ENCODE measurements around the gene HNRNPA0. TPM values are rescaled to one million over a fixed set of nuclear protein-coding genes. Genes with fewer than 3 reads are reported as not detected.
"Not testable (repeated sequence)": the region's sequence is repeated elsewhere in the genome, so short reads cannot be mapped to it uniquely, and the experiment has no call there.

The HNRNPA0 gene
- total RNA-seq, 4 donors from 2014 or later: 5.9 to 44.7 (median 21.0) TPM

- Histone ChIP-seq H3K27ac (no peak overlapping the region), H3K36me3 (no peaks in the 10 kb centered on the region), H3K9me3 (no peaks in the 10 kb centered on the region), H3K4me1 (no peaks in the 10 kb centered on the region), H3K4me3 (no peak overlapping the region), H3K27me3 (no peaks in the 10 kb centered on the region)
- intact Hi-C loops (cut with DNase I; ENCODE audit: low total_unique reads): no loop called here
- no peak for TF ChIP-seq POLR2A (IDR thresholded peaks at IDR 0.05)
- TF ChIP-seq, protein P1, sequence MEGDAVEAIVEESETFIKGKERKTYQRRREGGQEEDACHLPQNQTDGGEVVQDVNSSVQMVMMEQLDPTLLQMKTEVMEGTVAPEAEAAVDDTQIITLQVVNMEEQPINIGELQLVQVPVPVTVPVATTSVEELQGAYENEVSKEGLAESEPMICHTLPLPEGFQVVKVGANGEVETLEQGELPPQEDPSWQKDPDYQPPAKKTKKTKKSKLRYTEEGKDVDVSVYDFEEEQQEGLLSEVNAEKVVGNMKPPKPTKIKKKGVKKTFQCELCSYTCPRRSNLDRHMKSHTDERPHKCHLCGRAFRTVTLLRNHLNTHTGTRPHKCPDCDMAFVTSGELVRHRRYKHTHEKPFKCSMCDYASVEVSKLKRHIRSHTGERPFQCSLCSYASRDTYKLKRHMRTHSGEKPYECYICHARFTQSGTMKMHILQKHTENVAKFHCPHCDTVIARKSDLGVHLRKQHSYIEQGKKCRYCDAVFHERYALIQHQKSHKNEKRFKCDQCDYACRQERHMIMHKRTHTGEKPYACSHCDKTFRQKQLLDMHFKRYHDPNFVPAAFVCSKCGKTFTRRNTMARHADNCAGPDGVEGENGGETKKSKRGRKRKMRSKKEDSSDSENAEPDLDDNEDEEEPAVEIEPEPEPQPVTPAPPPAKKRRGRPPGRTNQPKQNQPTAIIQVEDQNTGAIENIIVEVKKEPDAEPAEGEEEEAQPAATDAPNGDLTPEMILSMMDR (IDR thresholded peaks at IDR 0.05): no peak
- no peak for DNase-seq
Observed at GRCh38 chr5:137794863-137795262, 40.7 kb upstream of the HNRNPA0 start.

- Histone ChIP-seq H3K27me3 (no peaks in the 10 kb centered on the region), H3K27ac (no peak overlapping the region), H3K4me3 (no peak overlapping the region), H3K4me1 (no peaks in the 10 kb centered on the region), H3K36me3 (no peaks in the 10 kb centered on the region), H3K9me3 (no peaks in the 10 kb centered on the region)
- no peak for DNase-seq
- intact Hi-C loops (cut with DNase I; ENCODE audit: low total_unique reads): no loop called here
- no peak for TF ChIP-seq POLR2A (IDR thresholded peaks at IDR 0.05)
- TF ChIP-seq, protein P1 (IDR thresholded peaks at IDR 0.05): no peak
Observed at GRCh38 chr5:137792303-137792702, 38.1 kb upstream of the HNRNPA0 start.

DNA sequence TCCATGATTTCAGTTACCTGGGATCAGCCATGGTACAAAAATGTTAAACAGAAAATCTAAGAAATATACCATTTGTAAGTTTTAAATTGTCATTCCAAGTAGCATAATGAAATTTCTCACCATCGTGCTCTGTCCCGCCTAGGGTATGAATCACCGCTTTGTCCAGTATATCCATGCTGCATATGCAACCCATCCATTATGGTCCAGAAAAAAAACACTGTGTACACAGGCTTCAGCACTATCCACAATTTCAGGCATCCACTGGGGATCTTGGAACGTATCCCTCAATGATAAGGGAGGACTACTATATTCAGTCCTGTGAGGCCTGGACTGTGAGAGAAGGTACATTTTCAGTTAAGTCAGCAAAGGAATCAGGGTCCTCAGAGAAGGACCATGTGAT lies 37.6 kb upstream of the HNRNPA0 start:
- no peak for DNase-seq
- TF ChIP-seq POLR2A (IDR thresholded peaks at IDR 0.05): no peak
- TF ChIP-seq, protein P1 (IDR thresholded peaks at IDR 0.05): no peak
- no peak overlapping the region for H3K4me3 ChIP-seq
- intact Hi-C loops (cut with DNase I; ENCODE audit: low total_unique reads): no loop called here
- no peak overlapping the region for H3K27ac ChIP-seq
- no peaks in the 10 kb centered on the region for H3K27me3 ChIP-seq
- no peaks in the 10 kb centered on the region for H3K9me3 ChIP-seq
- H3K4me1 ChIP-seq: no peaks in the 10 kb centered on the region
- H3K36me3 ChIP-seq: no peaks in the 10 kb centered on the region

DNA sequence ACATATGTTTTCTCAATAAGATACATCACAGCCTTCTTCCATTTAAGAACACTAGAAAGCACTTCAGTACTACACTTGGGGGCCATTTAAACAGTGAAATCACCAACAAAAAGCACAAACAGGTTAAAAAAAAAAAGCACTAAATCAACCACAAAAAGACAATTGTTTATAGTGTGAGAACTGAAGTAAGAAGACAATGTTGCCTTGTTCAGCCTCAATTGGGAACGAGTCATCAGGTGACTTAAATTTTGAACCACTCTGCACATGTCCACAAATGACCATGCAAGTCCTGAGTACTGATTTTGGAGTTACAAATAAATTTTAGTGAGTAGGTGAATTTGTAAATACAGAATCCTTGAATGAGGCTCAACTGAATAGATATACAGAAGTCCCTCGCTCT lies 37.2 kb upstream of the HNRNPA0 start:
- Histone ChIP-seq H3K27me3 (no peaks in the 10 kb centered on the region), H3K27ac (no peak overlapping the region), H3K4me3 (no peak overlapping the region), H3K9me3 (no peaks in the 10 kb centered on the region), H3K36me3 (no peaks in the 10 kb centered on the region), H3K4me1 (no peaks in the 10 kb centered on the region)
- intact Hi-C loops (cut with DNase I; ENCODE audit: low total_unique reads): no loop called here
- DNase-seq: no peak
- TF ChIP-seq POLR2A (IDR thresholded peaks at IDR 0.05): no peak
- TF ChIP-seq, protein P1 (IDR thresholded peaks at IDR 0.05): no peak

DNA sequence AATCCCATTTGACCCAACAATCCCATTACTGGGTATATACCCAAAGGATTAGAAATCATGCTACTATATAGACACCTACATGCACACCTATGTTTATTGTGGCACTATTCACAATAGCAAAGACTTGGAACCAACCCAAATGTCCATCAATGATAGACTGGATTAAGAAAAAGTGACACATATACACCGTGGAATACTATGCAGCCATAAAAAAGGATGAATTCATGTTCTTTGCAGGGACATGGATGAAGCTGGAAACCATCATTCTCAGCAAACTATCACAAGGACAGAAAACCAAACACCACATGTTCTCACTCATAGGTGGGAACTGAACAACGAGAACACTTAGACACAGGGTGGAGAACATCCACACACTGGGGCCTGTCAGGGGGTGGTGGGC lies 34.4 kb upstream of the HNRNPA0 start:
- H3K27ac ChIP-seq; DNase-seq; H3K36me3 ChIP-seq; H3K27me3 ChIP-seq; intact Hi-C loops (cut with DNase I; ENCODE audit: low total_unique reads); H3K9me3 ChIP-seq; H3K4me1 ChIP-seq; H3K4me3 ChIP-seq: not testable (repeated sequence)

DNA sequence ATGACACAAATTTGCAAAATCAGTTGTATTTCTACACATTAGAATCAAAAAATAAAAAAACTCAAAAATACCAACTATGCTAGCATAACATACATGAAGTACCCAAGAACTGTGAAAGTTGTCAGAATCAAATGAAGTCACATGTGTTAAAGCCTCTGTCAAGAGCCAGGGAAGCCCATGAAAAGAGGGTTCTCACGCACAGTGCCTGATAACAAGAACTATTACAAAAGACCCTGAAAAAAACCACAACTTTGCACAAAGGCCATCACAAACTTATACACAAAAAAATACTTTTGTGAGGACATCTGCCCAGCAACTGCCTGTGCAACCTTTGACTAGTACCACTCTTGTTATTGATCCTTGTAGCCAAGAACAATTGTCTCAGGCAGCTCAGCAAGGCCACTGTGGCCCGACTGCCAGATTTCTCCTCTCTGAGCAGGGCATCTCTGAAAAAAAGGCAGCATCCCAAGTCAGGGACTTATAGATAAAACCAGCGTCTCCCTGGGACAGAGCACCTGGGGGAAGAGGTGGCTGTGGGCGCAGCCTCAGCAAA lies 28.9 kb upstream of the HNRNPA0 start:
- TF ChIP-seq POLR2A (IDR thresholded peaks at IDR 0.05): no peak
- TF ChIP-seq, protein P1 (IDR thresholded peaks at IDR 0.05): no peak
- intact Hi-C loops (cut with DNase I; ENCODE audit: low total_unique reads): no loop called here

More for the DNA sequence above, 28.9 kb upstream of the HNRNPA0 start:
- Histone ChIP-seq H3K27me3 (no peaks in the 10 kb centered on the region), H3K9me3 (no peaks in the 10 kb centered on the region), H3K27ac (no peak overlapping the region), H3K4me3 (no peak overlapping the region), H3K36me3 (no peaks in the 10 kb centered on the region), H3K4me1 (no peaks in the 10 kb centered on the region)
- DNase-seq: no peak

All from uterus (tissue), 4 donors.